Spleen (tissue), 7 donors: ENCODE results near the gene FIBCD1.

Experiments used
- CTCF ChIP-seq, 11 experiments: fragments of 200-600 bp in 7 of 11; fragments of 450-650 bp in 4 of 11; sonication (generic) in 4 of 11; IDR thresholded peaks in 8 of 11; conservative IDR thresholded peaks in 3 of 11; 1 replicate in 7 of 11; 2 replicates in 4 of 11; pipeline versions ENCODE4 v1.4.0 to v1.8.0; 2016 to 2021; ENCODE audit warnings: antibody characterized with exemption in 11 of 11, inconsistent platforms in 4 of 11, mild to moderate bottlenecking in 1 of 11
- POLR2A ChIP-seq, 3 donors: fragments of 450-650 bp; IDR thresholded peaks; one replicate each; pipeline ENCODE4 v1.5.1; 2017; ENCODE audit warnings: antibody characterized with exemption in 3 of 3, mild to moderate bottlenecking in 1 of 3
- POLR2AphosphoS5 ChIP-seq, 3 donors: sonication (generic); formaldehyde crosslinking; IDR thresholded peaks; one replicate each; pipeline ENCODE4 v1.5.1; 2017; ENCODE audit warnings: antibody characterized with exemption in 3 of 3
- donor health status: DM: no; HTN: no; CAD: no; lungs with moderate emphysema.
- donor health status: DM: no; HTN: no; CAD: no.
- donor health status: DM: no; HTN: no; CAD: no.

- no peak for TF ChIP-seq CTCF (IDR thresholded peaks at IDR 0.05 in 8 of 11, conservative IDR thresholded peaks at IDR 0.05 in 3 of 11)
- TF ChIP-seq POLR2A (IDR thresholded peaks at IDR 0.05), result no peak
- no peak for TF ChIP-seq POLR2AphosphoS5 (IDR thresholded peaks at IDR 0.05)
These were observed 30.7 kb downstream of the FIBCD1 start for GRCh38 chr9:130908146-130908877.
